ENCODE results near the gene DMD. TPM values are rescaled to one million over a fixed set of nuclear protein-coding genes. Genes with fewer than 3 reads are reported as not detected.

DMD gene
- total and polyA plus RNA-seq, 4 donors: 3.9 to 73.8 (median 11.2) TPM

DNA sequence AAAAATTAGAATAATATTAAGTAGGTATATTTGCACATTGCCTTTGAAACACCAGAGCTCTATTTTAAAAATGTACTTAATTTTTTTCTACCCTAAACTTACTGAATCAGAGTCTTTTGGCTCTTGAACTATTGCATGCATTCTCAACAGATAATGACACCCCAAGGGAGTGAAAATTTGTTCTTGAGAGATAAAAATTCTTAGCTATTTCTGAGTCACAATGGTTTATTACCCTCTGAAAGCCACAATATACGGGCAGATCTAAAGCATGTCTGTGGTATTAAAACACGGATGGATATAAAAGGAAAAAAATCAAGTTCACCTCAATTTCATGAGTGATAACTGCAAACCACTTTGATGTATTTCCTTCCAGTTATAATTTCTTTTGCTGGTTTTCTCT, 1503.2 kb downstream of the DMD start:
- 52 to 76% methylated on average over 2 of the region's 2 CpGs for WGBS, 2 donors
- H3K36me3 ChIP-seq (ENCODE audit: control insufficient read depth in 4 of 4, insufficient read depth in 4 of 4, low read length in 4 of 4): no peaks in the 10 kb centered on the region
- no peaks in the 10 kb centered on the region for H3K9me3 ChIP-seq (ENCODE audit: control insufficient read depth in 4 of 4, insufficient read depth in 3 of 4, low read length in 3 of 4)
- ATAC-seq (ENCODE audit: insufficient read depth, low FRiP score) (no peak), DNase-seq (no peak)
- no peak overlapping the region for H3K9ac ChIP-seq (ENCODE audit: insufficient read depth in 1 of 2, low read length in 2 of 2)
- no peaks in the 10 kb centered on the region for H3K4me1 ChIP-seq (ENCODE audit: control insufficient read depth in 5 of 5, insufficient read depth in 5 of 5, low read length in 5 of 5)
- TF ChIP-seq, protein P1, sequence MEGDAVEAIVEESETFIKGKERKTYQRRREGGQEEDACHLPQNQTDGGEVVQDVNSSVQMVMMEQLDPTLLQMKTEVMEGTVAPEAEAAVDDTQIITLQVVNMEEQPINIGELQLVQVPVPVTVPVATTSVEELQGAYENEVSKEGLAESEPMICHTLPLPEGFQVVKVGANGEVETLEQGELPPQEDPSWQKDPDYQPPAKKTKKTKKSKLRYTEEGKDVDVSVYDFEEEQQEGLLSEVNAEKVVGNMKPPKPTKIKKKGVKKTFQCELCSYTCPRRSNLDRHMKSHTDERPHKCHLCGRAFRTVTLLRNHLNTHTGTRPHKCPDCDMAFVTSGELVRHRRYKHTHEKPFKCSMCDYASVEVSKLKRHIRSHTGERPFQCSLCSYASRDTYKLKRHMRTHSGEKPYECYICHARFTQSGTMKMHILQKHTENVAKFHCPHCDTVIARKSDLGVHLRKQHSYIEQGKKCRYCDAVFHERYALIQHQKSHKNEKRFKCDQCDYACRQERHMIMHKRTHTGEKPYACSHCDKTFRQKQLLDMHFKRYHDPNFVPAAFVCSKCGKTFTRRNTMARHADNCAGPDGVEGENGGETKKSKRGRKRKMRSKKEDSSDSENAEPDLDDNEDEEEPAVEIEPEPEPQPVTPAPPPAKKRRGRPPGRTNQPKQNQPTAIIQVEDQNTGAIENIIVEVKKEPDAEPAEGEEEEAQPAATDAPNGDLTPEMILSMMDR (IDR thresholded peaks at IDR 0.05; ENCODE audit: control extremely low read depth, extremely low read depth): no peak
- H3K4me3 ChIP-seq: no peak overlapping the region
- H3K27ac ChIP-seq (ENCODE audit: low read depth in 1 of 2, low read length in 1 of 2): no peak overlapping the region
- peaks cover 0 to 8% (median 0%) of the 10 kb centered on the region in 3 donors for H3K27me3 ChIP-seq (ENCODE audit: control insufficient read depth in 3 of 3, insufficient read depth in 3 of 3, low read length in 2 of 3)

DNA sequence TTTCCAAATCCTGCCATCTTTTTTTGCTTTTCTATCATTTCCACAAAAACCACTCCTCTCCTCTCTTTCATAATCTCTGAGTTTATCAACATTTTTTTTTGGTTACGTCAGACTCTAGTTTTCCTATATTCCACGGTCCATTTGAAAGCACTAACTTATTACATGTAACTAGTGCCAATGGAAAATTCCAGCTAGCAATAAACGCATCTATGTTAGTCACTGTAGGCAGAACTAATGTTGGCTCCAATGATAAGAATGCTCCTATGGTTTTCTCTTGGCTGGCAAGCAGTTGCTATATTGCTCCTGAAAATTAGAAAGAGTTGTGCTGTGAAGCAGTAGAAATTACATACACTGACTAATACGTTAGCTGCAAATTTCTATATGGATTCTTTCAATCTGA, 1504.9 kb downstream of the DMD start:
- no peaks in the 10 kb centered on the region for H3K4me1 ChIP-seq (ENCODE audit: control insufficient read depth in 5 of 5, insufficient read depth in 5 of 5, low read length in 5 of 5)
- H3K4me3 ChIP-seq: no peak overlapping the region
- H3K9ac ChIP-seq (ENCODE audit: insufficient read depth in 1 of 2, low read length in 2 of 2): no peak overlapping the region
- peaks cover 0 to 8% (median 0%) of the 10 kb centered on the region in 3 donors for H3K27me3 ChIP-seq (ENCODE audit: control insufficient read depth in 3 of 3, insufficient read depth in 3 of 3, low read length in 2 of 3)
- 67 to 84% methylated on average over 4 of the region's 4 CpGs for WGBS, 2 donors
- DNase-seq (peak in 1 of 3 donors; percentile 5), ATAC-seq (ENCODE audit: insufficient read depth, low FRiP score) (no peak)
- no peaks in the 10 kb centered on the region for H3K36me3 ChIP-seq (ENCODE audit: control insufficient read depth in 4 of 4, insufficient read depth in 4 of 4, low read length in 4 of 4)
- H3K27ac ChIP-seq (ENCODE audit: low read depth in 1 of 2, low read length in 1 of 2): no peak overlapping the region
- H3K9me3 ChIP-seq (ENCODE audit: control insufficient read depth in 4 of 4, insufficient read depth in 3 of 4, low read length in 3 of 4): no peaks in the 10 kb centered on the region
- TF ChIP-seq, protein P1 (IDR thresholded peaks at IDR 0.05; ENCODE audit: control extremely low read depth, extremely low read depth): no peak

DNA sequence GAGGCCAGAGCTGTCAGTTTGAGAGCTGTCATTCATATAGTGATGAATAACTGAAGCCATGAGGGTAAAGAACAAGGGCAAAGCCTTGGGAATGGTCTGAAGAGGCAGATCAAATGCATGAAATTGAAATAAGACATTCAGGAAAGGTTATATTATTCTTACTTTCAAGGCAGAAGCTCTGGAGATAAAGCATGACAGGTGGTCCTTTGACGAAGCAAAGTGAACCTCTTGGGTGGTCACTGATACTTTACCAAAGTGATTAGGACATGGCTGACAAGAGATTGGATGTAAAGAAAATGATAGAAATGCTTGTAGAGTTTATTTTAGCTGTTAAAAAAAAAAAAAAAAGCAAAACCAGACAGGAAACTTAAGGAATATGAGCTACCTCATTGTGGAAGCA, 1505.5 kb downstream of the DMD start:
- DNase-seq (no peak), ATAC-seq (ENCODE audit: insufficient read depth, low FRiP score) (no peak)
- Histone ChIP-seq H3K4me3 (no peak overlapping the region), H3K4me1 (ENCODE audit: control insufficient read depth in 5 of 5, insufficient read depth in 5 of 5, low read length in 5 of 5) (no peaks in the 10 kb centered on the region), H3K9me3 (ENCODE audit: control insufficient read depth in 4 of 4, insufficient read depth in 3 of 4, low read length in 3 of 4) (no peaks in the 10 kb centered on the region), H3K27me3 (ENCODE audit: control insufficient read depth in 3 of 3, insufficient read depth in 3 of 3, low read length in 2 of 3) (peaks cover 0 to 8% (median 0%) of the 10 kb centered on the region in 3 donors), H3K9ac (ENCODE audit: insufficient read depth in 1 of 2, low read length in 2 of 2) (no peak overlapping the region), H3K36me3 (ENCODE audit: control insufficient read depth in 4 of 4, insufficient read depth in 4 of 4, low read length in 4 of 4) (no peaks in the 10 kb centered on the region), H3K27ac (ENCODE audit: low read depth in 1 of 2, low read length in 1 of 2) (no peak overlapping the region)
- TF ChIP-seq, protein P1 (IDR thresholded peaks at IDR 0.05; ENCODE audit: control extremely low read depth, extremely low read depth): no peak
- 62 to 88% methylated on average over 1 of the region's 1 CpG for WGBS, 2 donors

DNA sequence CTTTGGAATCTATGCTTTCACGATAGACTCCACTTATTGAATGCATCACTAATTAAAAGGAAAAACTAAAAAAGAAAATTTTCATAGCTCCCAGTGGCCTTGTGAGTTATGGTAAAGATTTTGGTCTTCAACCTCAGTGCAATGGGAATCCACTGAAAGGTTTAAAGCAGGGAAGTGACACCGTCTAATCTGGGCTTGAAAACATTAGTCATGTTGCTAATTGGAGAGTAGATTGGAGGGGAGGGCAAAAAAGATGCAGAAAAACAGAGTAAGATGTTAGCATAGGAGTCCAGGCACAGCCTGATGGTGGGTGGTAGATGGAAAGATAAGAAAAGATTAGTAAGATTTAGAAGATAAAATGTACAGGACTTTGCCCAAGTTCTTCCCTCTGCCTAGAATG, 1506.4 kb downstream of the DMD start:
- 72 to 91% methylated on average over 2 of the region's 2 CpGs for WGBS, 2 donors
- H3K27ac ChIP-seq (ENCODE audit: low read depth in 1 of 2, low read length in 1 of 2): no peak overlapping the region
- TF ChIP-seq, protein P1 (IDR thresholded peaks at IDR 0.05; ENCODE audit: control extremely low read depth, extremely low read depth): no peak
- H3K4me1 ChIP-seq (ENCODE audit: control insufficient read depth in 5 of 5, insufficient read depth in 5 of 5, low read length in 5 of 5): no peaks in the 10 kb centered on the region
- no peaks in the 10 kb centered on the region for H3K36me3 ChIP-seq (ENCODE audit: control insufficient read depth in 4 of 4, insufficient read depth in 4 of 4, low read length in 4 of 4)
- no peaks in the 10 kb centered on the region for H3K9me3 ChIP-seq (ENCODE audit: control insufficient read depth in 4 of 4, insufficient read depth in 3 of 4, low read length in 3 of 4)
- ATAC-seq (ENCODE audit: insufficient read depth, low FRiP score) (no peak), DNase-seq (no peak)
- H3K27me3 ChIP-seq (ENCODE audit: control insufficient read depth in 3 of 3, insufficient read depth in 3 of 3, low read length in 2 of 3): peaks cover 0 to 8% (median 0%) of the 10 kb centered on the region in 3 donors
- H3K9ac ChIP-seq (ENCODE audit: insufficient read depth in 1 of 2, low read length in 2 of 2): no peak overlapping the region
- no peak overlapping the region for H3K4me3 ChIP-seq

Data from lung (tissue), 12 donors.